IMR-90 (cell line): ENCODE data around the gene TMEM131L. TPM values are rescaled to one million over a fixed set of nuclear protein-coding genes. Genes with fewer than 3 reads are reported as not detected.

Experiments
- ATAC-seq: fragments of 200-7000 bp; cut with Tn5 transposase; 2 replicates; pipeline ENCODE4 v1.9.1; 2020; ENCODE audit warnings: low read depth, mild to moderate bottlenecking, moderate library complexity
- BruUV-seq: library from RNA; stranded (reverse); fragments of 400-500 nt; replicated peaks from 2 replicates; lab custom pipeline; 2021; lab: Mats Ljungman, UMichigan
- CTCF ChIA-PET: fragments of 300-600 bp; formaldehyde crosslinking; extraction: SDS; loops from one replicate; lab custom pipeline; 2021; ENCODE audit warnings: antibody characterized with exemption; lab: Yijun Ruan, JAX
- POLR2A ChIA-PET: fragments of 300-600 bp; sonication (Branson Sonifier 250); formaldehyde crosslinking; loops from one replicate; lab custom pipeline; 2022; ENCODE audit warnings: antibody characterized with exemption; ENCODE audit not compliant: unreplicated experiment; lab: Charles Lee
- DNase-seq: peaks from one replicate; pipeline ENCODE4 v3.0.0; 2013
- H2AFZ ChIP-seq: replicated peaks from 2 replicates; pipeline ENCODE3; 2013; ENCODE audit warnings: low read length, mild to moderate bottlenecking; ENCODE audit not compliant: poor library complexity
- H2AK5ac ChIP-seq: 2 replicates; pipeline ENCODE4 v1.6.1; 2013; ENCODE audit warnings: low read depth, low read length, inconsistent platforms
- H2AK9ac ChIP-seq: replicated peaks from 2 replicates; pipeline ENCODE3; 2013; ENCODE audit warnings: mild to moderate bottlenecking, low read depth, low read length, moderate library complexity; ENCODE audit not compliant: poor library complexity
- H2BK120ac ChIP-seq: 2 replicates; pipeline ENCODE4 v1.6.1; 2013; ENCODE audit warnings: low read depth, low read length, inconsistent platforms
- H2BK15ac ChIP-seq: 3 replicates; pipeline ENCODE4 v1.6.1; 2013; ENCODE audit warnings: low read depth, low read length, inconsistent platforms
- H2BK20ac ChIP-seq: 2 replicates; pipeline ENCODE4 v1.6.1; 2013; ENCODE audit warnings: low read depth, mild to moderate bottlenecking, inconsistent platforms, low read length, moderate library complexity
- H2BK5ac ChIP-seq: 2 replicates; pipeline ENCODE4 v1.6.1; 2013; ENCODE audit warnings: mild to moderate bottlenecking, low read depth, low read length, inconsistent platforms; ENCODE audit not compliant: poor library complexity, severe bottlenecking
- H3K14ac ChIP-seq: replicated peaks from 2 replicates; pipeline ENCODE4 v1.6.1; 2013; ENCODE audit warnings: low read depth, low read length, inconsistent platforms
- H3K18ac ChIP-seq: 2 replicates; pipeline ENCODE4 v1.6.1; 2013; ENCODE audit warnings: low read depth, low read length, control low read depth
- H3K23ac ChIP-seq: 2 replicates; pipeline ENCODE4 v1.6.1; 2013; ENCODE audit warnings: low read depth, low read length, inconsistent platforms
- H3K27ac ChIP-seq: 2 replicates; pipeline ENCODE4 v1.5.1; 2013; ENCODE audit warnings: mild to moderate bottlenecking, control low read depth, low read length; ENCODE audit not compliant: insufficient read depth
- H3K27me3 ChIP-seq: 2 replicates; pipeline ENCODE4 v1.6.1; 2013; ENCODE audit warnings: low read length; ENCODE audit not compliant: control insufficient read depth, insufficient read depth
- H3K36me3 ChIP-seq: 2 replicates; pipeline ENCODE4 v1.6.1; 2013; ENCODE audit warnings: low read length, mixed read lengths; ENCODE audit not compliant: control insufficient read depth, insufficient read depth
- H3K4ac ChIP-seq: 2 replicates; pipeline ENCODE4 v1.6.1; 2013; ENCODE audit warnings: low read depth, low read length, inconsistent platforms
- H3K4me1 ChIP-seq: 2 replicates; pipeline ENCODE4 v1.6.1; 2013; ENCODE audit warnings: low read length, mixed read lengths; ENCODE audit not compliant: control insufficient read depth, insufficient read depth
- H3K4me2 ChIP-seq: 2 replicates; pipeline ENCODE4 v1.6.1; 2013; ENCODE audit warnings: low read depth, mild to moderate bottlenecking, control low read depth, low read length, moderate library complexity
- H3K4me3 ChIP-seq: 2 replicates; pipeline ENCODE4 v1.5.1; 2013; ENCODE audit warnings: low read depth, mild to moderate bottlenecking, control low read depth, low read length, moderate library complexity; ENCODE audit not compliant: insufficient read depth
- H3K56ac ChIP-seq: 2 replicates; pipeline ENCODE4 v1.6.1; 2013; ENCODE audit warnings: low read length, inconsistent platforms; ENCODE audit not compliant: insufficient read depth; ENCODE audit errors: extremely low read depth
- H3K79me1 ChIP-seq, 2 experiments: 2 replicates each; pipeline ENCODE4 v1.6.1; 2013; ENCODE audit warnings: low read length in 2 of 2, inconsistent platforms in 1 of 2, low read depth in 1 of 2
- H3K9ac ChIP-seq: 2 replicates; pipeline ENCODE4 v1.6.1; 2013; ENCODE audit warnings: low read depth, low read length, control low read depth
- H3K9me1 ChIP-seq: 2 replicates; pipeline ENCODE4 v1.6.1; 2013; ENCODE audit warnings: low read length, inconsistent platforms; ENCODE audit not compliant: insufficient read depth
- H3K9me3 ChIP-seq: 2 replicates; pipeline ENCODE4 v1.6.1; 2013; ENCODE audit warnings: low read length; ENCODE audit not compliant: control insufficient read depth, insufficient read depth
- H4K20me1 ChIP-seq: 2 replicates; pipeline ENCODE4 v1.6.1; 2013; ENCODE audit warnings: low read length, inconsistent platforms; ENCODE audit not compliant: insufficient read depth
- H4K5ac ChIP-seq: 2 replicates; pipeline ENCODE4 v1.6.1; 2013; ENCODE audit warnings: mild to moderate bottlenecking, low read depth, low read length, control low read depth
- H4K8ac ChIP-seq, 2 experiments: 2 replicates each; pipeline ENCODE4 v1.6.1; 2013; ENCODE audit warnings: low read depth in 2 of 2, low read length in 2 of 2, control low read depth in 1 of 2, inconsistent platforms in 1 of 2
- H4K91ac ChIP-seq: 2 replicates; pipeline ENCODE4 v1.6.1; 2013; ENCODE audit warnings: low read depth, low read length, inconsistent platforms; ENCODE audit not compliant: insufficient read depth
- CEBPB ChIP-seq: IDR thresholded peaks from 2 replicates; pipeline ENCODE4 v1.6.1; 2012; ENCODE audit warnings: low read depth, low read length, improper control_type of control experiment
- CHD1 ChIP-seq: IDR thresholded peaks from 2 replicates; pipeline ENCODE4 v1.6.1; 2012; ENCODE audit warnings: low read depth, low read length, improper control_type of control experiment
- WGBS, 2 experiments: methylation state at CpG; one replicate each; pipeline versions ENCODE4 v1.1.5 to v1.1.7; 2013; ENCODE audit warnings: missing lambda C conversion rate in 2 of 2; ENCODE audit not compliant: insufficient read length in 1 of 2; ENCODE audit errors: extremely low coverage in 2 of 2; 5-methylcytosine and 5-hydroxymethylcytosine counted together
- dilution Hi-C: fragments of 300-500 bp; cut with HindIII; formaldehyde crosslinking; loops from one replicate; pipeline ENCODE4 v1.14.3; 2018; ENCODE audit warnings: low sequenced_read_pairs; ENCODE audit not compliant: unreplicated experiment
- in situ Hi-C: fragments of 300-500 bp; cut with MboI; formaldehyde crosslinking; loops from 3 replicates; pipeline ENCODE4 v1.14.3; 2019; ENCODE audit warnings: low sequenced_read_pairs, inconsistent platforms, mixed read lengths
- intact Hi-C: fragments of 100-400 bp; cut with micrococcal nuclease; formaldehyde crosslinking; loops from 2 replicates; pipeline ENCODE4 v1.10.0; 2022
- polyA plus RNA-seq, 3 experiments: library from polyadenylated mRNA; depleted of rRNA; stranded (reverse); fragments of >200 nt; gene quantifications; 2 replicates each; pipeline ENCODE4 v1.2.3, GENCODE V29; 2012; ENCODE audit warnings: low replicate concordance in 1 of 3
- total RNA-seq: library from RNA; depleted of rRNA; stranded (reverse); fragments of >200 nt; gene quantifications from 2 replicates; pipeline ENCODE4 v1.2.3, GENCODE V29; 2012

The TMEM131L gene
- total and polyA plus RNA-seq, 2 of the 4 experiments (the other 2 are of a cell fraction) = 8.4 to 23.8 TPM

- no peak overlapping the region for H4K5ac ChIP-seq
- H3K9me3 ChIP-seq = no peaks in the 10 kb centered on the region
- no peak overlapping the region for H3K9ac ChIP-seq
- H3K9me1 ChIP-seq = no peaks in the 10 kb centered on the region; the same call in 1 of the 2 replicates
- dilution Hi-C loops = no loop called here
- no peak overlapping the region for H3K14ac ChIP-seq
- no peaks in the 10 kb centered on the region for H3K27me3 ChIP-seq
- DNase-seq = no peak
- no peak overlapping the region for H2AK5ac ChIP-seq
- no peak overlapping the region for H3K56ac ChIP-seq
- H2BK20ac ChIP-seq = no peak overlapping the region
- H3K4me3 ChIP-seq = no peak overlapping the region
- intact Hi-C loops = no loop called here
- ChIA-PET POLR2A (no interaction called here), CTCF (no interaction called here)
- H2BK120ac ChIP-seq = no peak overlapping the region
- H4K20me1 ChIP-seq = no peaks in the 10 kb centered on the region
- no peak overlapping the region for H2AFZ ChIP-seq
- no peak overlapping the region for H3K18ac ChIP-seq
- H3K4ac ChIP-seq = no peak overlapping the region
- ATAC-seq = no peak
- no peak overlapping the region for H3K4me2 ChIP-seq
- no peaks in the 10 kb centered on the region for H3K79me1 ChIP-seq
- peaks cover 14% of the 10 kb centered on the region; the same call in 1 of the 2 replicates for H3K36me3 ChIP-seq
- in situ Hi-C loops = loop anchor here (25.0 kb wide), 1 partner anchor 756 kb away; no protein-coding TSS in a partner anchor
- H4K8ac ChIP-seq = no peak overlapping the region
- no peak overlapping the region for H2AK9ac ChIP-seq
- WGBS, 2 experiments = no CpG with 5 or more reads among the region's 5 CpGs
- no peaks in the 10 kb centered on the region for H3K4me1 ChIP-seq
- H2BK5ac ChIP-seq = no peak overlapping the region
- TF ChIP-seq CEBPB (no peak), CHD1 (no peak)
- no peak overlapping the region for H3K23ac ChIP-seq
- no peak overlapping the region for H3K27ac ChIP-seq
- no peak overlapping the region for H4K91ac ChIP-seq
- no TSS peak for BruUV-seq
- no peak overlapping the region for H2BK15ac ChIP-seq
Measured at GRCh38 chr4:153593161-153593560, 127.0 kb downstream of the TMEM131L start.
